Stomach smooth muscle (tissue), 2 donors: ENCODE measurements around the gene DDX4.
"Not testable (repeated sequence)": the region's sequence is repeated elsewhere in the genome, so short reads cannot be mapped to it uniquely, and the experiment has no call there.

Experiments used
- H3K27ac ChIP-seq: one replicate; pipeline ENCODE4 v1.7.0; 2013; ENCODE audit warnings: mild to moderate bottlenecking, low read length, inconsistent platforms
- H3K27me3 ChIP-seq, 2 donors: one replicate each; pipeline ENCODE4 v1.7.0; 2013; ENCODE audit warnings: low read length in 2 of 2; ENCODE audit not compliant: insufficient read depth in 2 of 2, control insufficient read depth in 1 of 2
- H3K36me3 ChIP-seq, 2 donors: one replicate each; pipeline ENCODE4 v1.7.0; 2013; ENCODE audit warnings: low read length in 2 of 2; ENCODE audit not compliant: control insufficient read depth in 2 of 2, insufficient read depth in 2 of 2
- H3K4me1 ChIP-seq: one replicate; pipeline ENCODE4 v1.7.0; 2013; ENCODE audit warnings: low read length; ENCODE audit not compliant: control insufficient read depth, insufficient read depth
- H3K4me3 ChIP-seq, 2 donors: one replicate each; pipeline ENCODE4 v1.7.0; 2013; ENCODE audit warnings: low read length in 2 of 2
- H3K9ac ChIP-seq, 2 donors: one replicate each; pipeline ENCODE4 v1.7.0; 2013; ENCODE audit warnings: low read length in 2 of 2, mild to moderate bottlenecking in 1 of 2
- H3K9me3 ChIP-seq, 2 donors: one replicate each; pipeline ENCODE4 v1.7.0; 2013; ENCODE audit warnings: low read length in 2 of 2; ENCODE audit not compliant: control insufficient read depth in 2 of 2
- donor health status: healthy.
- donor health status: Pancreatic carcinoma.

The DDX4 gene

DNA sequence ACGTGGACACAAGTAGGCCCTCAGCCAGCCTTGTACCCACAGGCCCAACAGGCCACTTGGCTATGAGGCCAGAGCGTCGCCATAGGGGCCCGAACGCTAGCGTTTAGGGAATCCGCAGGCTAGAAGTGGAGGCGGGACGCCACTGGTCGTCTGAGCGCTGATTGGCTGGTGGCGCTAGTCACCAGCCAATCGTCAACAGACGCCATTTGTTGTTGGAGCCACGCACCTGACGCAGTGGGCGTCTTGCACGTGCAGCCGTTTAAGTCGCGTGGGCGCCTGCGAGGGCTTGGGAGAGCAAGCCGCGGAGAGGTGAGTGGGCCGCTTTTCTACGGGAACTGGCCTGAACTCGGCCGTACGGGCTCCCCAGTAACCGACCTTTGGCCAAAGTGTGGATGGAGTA lies at the start of gene DDX4:
Gene DDX4, plus strand, starts transcription at position 269 of the 400 bp plus-strand sequence. CDS start 903 bp downstream, outside the sequence.
- Histone ChIP-seq H3K27me3 (no peaks in the 10 kb centered on the region), H3K9me3 (peaks cover 0 to 2% of the 10 kb centered on the region in 2 donors), H3K4me3 (no peak within 1 kb of the TSS), H3K27ac (no peak within 1 kb of the TSS), H3K4me1 (no peaks in the 10 kb centered on the region), H3K36me3 (no peaks in the 10 kb centered on the region), H3K9ac (no peak within 1 kb of the TSS)

DNA sequence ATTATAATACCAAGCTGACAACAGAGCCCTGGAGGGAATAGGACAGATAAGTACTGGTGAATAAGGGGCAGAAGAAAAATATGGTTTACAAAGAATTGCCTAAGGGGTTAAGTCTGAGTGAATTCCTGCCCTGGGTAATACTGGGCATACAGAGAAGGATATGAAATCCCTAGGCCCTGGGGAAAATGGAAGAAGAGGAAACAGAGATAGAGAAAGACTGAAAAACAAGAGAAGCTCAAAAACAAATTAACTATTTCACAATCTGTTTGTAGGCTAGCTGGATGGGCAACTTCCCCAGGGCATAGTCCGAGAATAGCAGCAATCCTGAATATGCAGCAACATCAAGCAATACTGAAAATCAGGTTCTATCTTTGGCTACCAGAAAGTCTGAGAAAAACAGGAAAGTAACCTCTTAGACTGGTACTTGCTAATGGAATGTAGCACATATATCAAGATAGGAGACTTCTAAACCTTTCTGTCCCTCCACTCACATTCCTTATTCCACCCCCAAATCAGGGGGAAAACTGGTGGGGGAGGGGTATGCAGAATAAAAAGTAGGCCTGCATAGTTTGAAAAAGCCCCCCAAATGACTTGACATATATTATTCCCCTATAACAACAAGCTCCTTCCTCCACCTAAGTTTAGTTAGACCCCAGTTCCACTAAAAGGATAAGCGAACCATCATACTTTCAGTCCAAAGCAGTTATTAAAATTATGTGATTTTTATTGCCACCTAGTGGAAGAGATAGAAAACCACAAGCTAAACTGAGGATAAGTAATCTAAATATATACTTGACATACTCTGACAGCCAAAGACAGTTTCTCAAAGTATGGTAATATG lies 46.4 kb upstream of the DDX4 start:
- Histone ChIP-seq H3K27me3 (no peaks in the 10 kb centered on the region), H3K4me1 (peaks cover 9% of the 10 kb centered on the region), H3K4me3 (peak overlapping the region; percentile 20 to 45), H3K36me3 (no peaks in the 10 kb centered on the region), H3K9me3 (no peaks in the 10 kb centered on the region), H3K9ac (peak overlapping the region in 1 of 2 donors; percentile 8), H3K27ac (no peak overlapping the region)

DNA sequence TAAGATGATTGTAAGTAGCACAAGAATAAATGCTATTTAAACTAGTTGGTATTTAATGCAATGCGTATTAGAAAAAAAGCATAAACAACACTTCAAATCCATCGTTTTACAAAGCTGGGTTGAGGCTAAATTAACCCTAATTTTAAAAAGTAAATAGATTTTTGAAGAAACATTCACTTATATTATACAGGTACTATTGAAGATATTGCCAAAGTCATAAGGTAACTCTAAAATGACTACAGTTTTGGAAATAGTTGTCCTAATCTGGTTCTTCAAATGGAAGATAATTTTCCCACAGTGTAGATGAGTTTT lies 45.8 kb upstream of the DDX4 start:
- H3K27ac ChIP-seq: no peak overlapping the region
- H3K9ac ChIP-seq: no peak overlapping the region
- no peaks in the 10 kb centered on the region for H3K27me3 ChIP-seq
- H3K9me3 ChIP-seq: no peaks in the 10 kb centered on the region
- H3K4me3 ChIP-seq: no peak overlapping the region
- peaks cover 9% of the 10 kb centered on the region for H3K4me1 ChIP-seq
- no peaks in the 10 kb centered on the region for H3K36me3 ChIP-seq

DNA sequence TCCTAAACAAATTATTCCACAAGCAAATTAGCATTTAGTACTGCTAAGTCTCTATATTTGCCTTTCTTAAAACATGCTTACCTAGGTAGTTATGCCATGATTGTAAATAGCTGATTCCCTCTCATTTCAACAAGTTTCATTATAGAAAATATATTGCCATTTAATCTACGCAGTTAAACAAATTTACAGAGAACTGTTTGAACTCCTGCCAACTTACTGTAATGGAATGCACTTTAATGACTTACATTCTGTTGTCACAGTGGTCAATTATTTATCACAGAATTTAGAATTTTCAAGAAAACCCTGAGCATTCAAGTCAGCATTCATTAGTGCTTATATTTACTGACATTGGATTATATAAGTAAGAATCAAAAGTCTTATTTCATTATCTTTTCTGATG lies 45.4 kb upstream of the DDX4 start:
- Histone ChIP-seq H3K36me3 (no peaks in the 10 kb centered on the region), H3K27ac (no peak overlapping the region), H3K27me3 (no peaks in the 10 kb centered on the region), H3K4me3 (no peak overlapping the region), H3K9me3 (no peaks in the 10 kb centered on the region), H3K4me1 (peaks cover 9% of the 10 kb centered on the region), H3K9ac (no peak overlapping the region)

DNA sequence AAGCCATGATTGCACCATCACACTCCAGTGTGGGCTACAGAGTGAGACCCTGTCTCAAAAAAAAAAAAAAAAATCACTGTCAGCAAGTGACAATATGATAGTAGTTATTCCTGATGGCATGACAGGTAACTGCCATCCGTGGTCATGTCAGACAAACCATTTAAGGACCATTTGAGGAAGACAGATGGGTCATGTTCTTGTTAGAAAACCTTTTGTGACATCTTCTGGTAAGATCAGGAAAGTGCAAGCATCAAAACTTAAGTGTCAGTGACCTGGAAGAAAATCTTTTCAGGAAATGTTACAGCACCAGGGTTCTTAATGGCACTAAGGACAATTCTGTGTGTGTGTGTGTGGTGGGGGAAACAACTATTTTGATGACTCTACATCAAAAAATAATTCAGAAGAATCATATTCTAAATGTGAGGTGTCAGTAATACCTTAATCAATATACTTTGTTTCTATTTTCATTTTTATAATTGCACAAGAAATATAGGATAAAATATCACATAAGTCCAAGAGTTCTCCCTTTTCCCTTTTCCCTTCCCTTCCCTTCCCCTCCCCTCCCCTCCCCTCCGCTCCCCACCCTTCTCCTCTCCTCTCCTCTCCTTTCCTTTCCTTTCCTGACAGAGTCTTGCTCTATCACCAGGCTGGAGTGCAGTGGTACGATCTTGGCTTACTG lies 43.6 kb upstream of the DDX4 start:
- H3K4me1 ChIP-seq: peaks cover 9% of the 10 kb centered on the region
- H3K27me3 ChIP-seq: no peaks in the 10 kb centered on the region
- H3K4me3 ChIP-seq: no peak overlapping the region
- H3K36me3 ChIP-seq: no peaks in the 10 kb centered on the region
- no peak overlapping the region for H3K27ac ChIP-seq
- H3K9me3 ChIP-seq: no peaks in the 10 kb centered on the region
- H3K9ac ChIP-seq: no peak overlapping the region

GRCh38 chr5:55696704-55697103 lies 41.2 kb upstream of the DDX4 start:
- H3K9me3 ChIP-seq, H3K27me3 ChIP-seq, H3K36me3 ChIP-seq, H3K9ac ChIP-seq, H3K4me1 ChIP-seq, H3K27ac ChIP-seq, H3K4me3 ChIP-seq: not testable (repeated sequence)

DNA sequence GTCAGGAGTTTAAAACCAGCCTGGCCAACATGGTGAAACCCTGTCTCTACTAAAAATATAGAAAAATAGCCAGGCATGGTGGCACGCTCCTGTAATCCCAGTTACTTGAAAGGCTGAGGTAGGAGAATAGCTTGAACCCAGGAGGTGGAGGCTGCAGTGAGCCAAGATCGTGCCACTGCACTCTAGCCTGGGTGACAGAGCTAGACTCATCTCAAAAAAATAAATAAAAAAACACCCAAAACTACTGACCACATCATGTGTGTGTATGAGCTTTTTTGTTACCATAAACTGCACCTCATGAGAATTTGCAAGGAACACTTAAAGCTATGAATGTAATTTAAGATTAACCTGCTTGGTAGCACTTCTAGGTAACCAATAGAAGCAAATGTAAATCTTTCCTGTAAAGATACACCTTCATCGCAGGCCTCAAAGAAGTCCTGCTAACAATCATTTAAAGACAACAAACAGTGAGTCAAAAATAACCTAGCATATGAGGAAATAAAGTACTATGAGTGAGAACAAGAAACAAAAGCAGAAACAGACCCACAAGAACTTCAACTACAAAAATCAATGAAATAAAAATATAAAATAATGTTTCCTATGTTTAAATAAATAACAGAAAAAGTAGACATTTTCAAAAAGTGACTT lies 38.7 kb upstream of the DDX4 start:
- H3K4me1 ChIP-seq: no peaks in the 10 kb centered on the region
- H3K27ac ChIP-seq: no peak overlapping the region
- H3K4me3 ChIP-seq: no peak overlapping the region
- no peak overlapping the region for H3K9ac ChIP-seq
- no peaks in the 10 kb centered on the region for H3K9me3 ChIP-seq
- no peaks in the 10 kb centered on the region for H3K27me3 ChIP-seq
- peaks cover 0 to 3% of the 10 kb centered on the region in 2 donors for H3K36me3 ChIP-seq

- no peak overlapping the region for H3K9ac ChIP-seq
- no peak overlapping the region for H3K4me3 ChIP-seq
- H3K27ac ChIP-seq: no peak overlapping the region
- no peaks in the 10 kb centered on the region for H3K9me3 ChIP-seq
- H3K27me3 ChIP-seq: no peaks in the 10 kb centered on the region
- no peaks in the 10 kb centered on the region for H3K4me1 ChIP-seq
- H3K36me3 ChIP-seq: peaks cover 0 to 3% of the 10 kb centered on the region in 2 donors
Measured at GRCh38 chr5:55700745-55701144, 37.1 kb upstream of the DDX4 start.

GRCh38 chr5:55701462-55702103 lies 36.3 kb upstream of the DDX4 start:
- Histone ChIP-seq H3K9me3 (no peaks in the 10 kb centered on the region), H3K27me3 (no peaks in the 10 kb centered on the region), H3K4me1 (no peaks in the 10 kb centered on the region), H3K27ac (no peak overlapping the region), H3K9ac (no peak overlapping the region), H3K4me3 (no peak overlapping the region), H3K36me3 (peaks cover 0 to 3% of the 10 kb centered on the region in 2 donors)

- Histone ChIP-seq H3K27me3 (no peaks in the 10 kb centered on the region), H3K27ac (no peak overlapping the region), H3K9me3 (no peaks in the 10 kb centered on the region), H3K4me1 (no peaks in the 10 kb centered on the region), H3K9ac (no peak overlapping the region), H3K36me3 (peaks cover 2 to 3% of the 10 kb centered on the region in 2 donors), H3K4me3 (no peak overlapping the region)
Measured at GRCh38 chr5:55702598-55703345, 35.1 kb upstream of the DDX4 start.
